IPS-NIHi11 (cell line): ENCODE data around the gene LYPD6.
A peak's percentile ranks its signal among the peaks of the same experiment; 100 is the strongest.

ENCODE experiments used
- DNase-seq: peaks from one replicate; pipeline ENCODE4 v3.0.0; 2012; ENCODE audit warnings: mixed read lengths, low spot score

Gene LYPD6

GRCh38 chr2:149409506-149409905, 79.1 kb downstream of the LYPD6 start:
- DNase-seq, result no peak

GRCh38 chr2:149410701-149411484, 80.5 kb downstream of the LYPD6 start:
- no peak for DNase-seq

- no peak for DNase-seq
Measured at GRCh38 chr2:149413487-149413886, 83.1 kb downstream of the LYPD6 start.

GRCh38 chr2:149415086-149415485, 84.7 kb downstream of the LYPD6 start:
- no peak for DNase-seq

- no peak for DNase-seq
Measured at GRCh38 chr2:149418065-149418464, 87.7 kb downstream of the LYPD6 start.

- no peak for DNase-seq
Measured at GRCh38 chr2:149420053-149420963, 89.9 kb downstream of the LYPD6 start.

- no peak for DNase-seq
Measured at GRCh38 chr2:149421791-149422190, 91.4 kb downstream of the LYPD6 start.

GRCh38 chr2:149422337-149422990, 92.1 kb downstream of the LYPD6 start:
- peak; percentile 18 for DNase-seq

GRCh38 chr2:149422991-149423338, 92.6 kb downstream of the LYPD6 start:
- no peak for DNase-seq

GRCh38 chr2:149423630-149424029, 93.2 kb downstream of the LYPD6 start:
- no peak for DNase-seq

GRCh38 chr2:149427387-149427786, 97.0 kb downstream of the LYPD6 start:
- DNase-seq, result no peak

GRCh38 chr2:149428783-149429182, 98.4 kb downstream of the LYPD6 start:
- DNase-seq, result no peak

GRCh38 chr2:149430743-149431736, 100.7 kb downstream of the LYPD6 start:
- DNase-seq, result no peak

- DNase-seq, result no peak
Measured at GRCh38 chr2:149438330-149438960, 108.1 kb downstream of the LYPD6 start.

- DNase-seq, result no peak
Measured at GRCh38 chr2:149441255-149441654, 110.9 kb downstream of the LYPD6 start.

GRCh38 chr2:149442346-149442745, 112.0 kb downstream of the LYPD6 start:
- DNase-seq, result no peak

GRCh38 chr2:149443150-149443549, 112.8 kb downstream of the LYPD6 start:
- no peak for DNase-seq

GRCh38 chr2:149446748-149447147, 116.4 kb downstream of the LYPD6 start:
- DNase-seq, result no peak

- DNase-seq, result no peak
Measured at GRCh38 chr2:149448315-149448714, 117.9 kb downstream of the LYPD6 start.

- DNase-seq, result no peak
Measured at GRCh38 chr2:149449017-149449416, 118.6 kb downstream of the LYPD6 start.
